HG03558 (cell line): ENCODE results near the gene EHHADH.
"Not testable (repeated sequence)": the region's sequence is repeated elsewhere in the genome, so short reads cannot be mapped to it uniquely, and the experiment has no call there.

Experiments used
- ATAC-seq: cut with Tn5 transposase; IDR thresholded peaks from one replicate; pipeline ENCODE4 v1.9.1; 2021; ENCODE audit warnings: moderate number of reproducible peaks; ENCODE audit not compliant: unreplicated experiment; ENCODE audit errors: extremely low read depth

Gene EHHADH

DNA sequence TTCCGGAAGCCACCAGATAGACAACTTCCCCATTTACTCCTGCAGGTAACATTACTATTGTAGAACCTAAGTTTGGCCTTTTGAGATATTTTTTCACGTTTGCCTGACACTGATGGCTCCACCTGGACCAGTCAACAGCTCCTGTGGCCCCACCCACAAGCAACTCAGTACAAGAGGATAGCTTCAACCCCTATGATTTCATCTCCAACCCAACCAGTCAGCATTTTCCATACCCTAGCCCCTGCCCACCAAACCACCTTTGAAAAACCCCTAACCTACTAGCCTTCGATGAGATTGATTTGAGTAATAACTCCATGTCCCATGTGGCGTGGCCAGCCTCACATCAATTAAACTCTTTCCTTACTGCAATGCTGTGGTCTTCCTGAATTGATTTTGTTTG, 950 bp upstream of the EHHADH start:
- ATAC-seq, result no peak

DNA sequence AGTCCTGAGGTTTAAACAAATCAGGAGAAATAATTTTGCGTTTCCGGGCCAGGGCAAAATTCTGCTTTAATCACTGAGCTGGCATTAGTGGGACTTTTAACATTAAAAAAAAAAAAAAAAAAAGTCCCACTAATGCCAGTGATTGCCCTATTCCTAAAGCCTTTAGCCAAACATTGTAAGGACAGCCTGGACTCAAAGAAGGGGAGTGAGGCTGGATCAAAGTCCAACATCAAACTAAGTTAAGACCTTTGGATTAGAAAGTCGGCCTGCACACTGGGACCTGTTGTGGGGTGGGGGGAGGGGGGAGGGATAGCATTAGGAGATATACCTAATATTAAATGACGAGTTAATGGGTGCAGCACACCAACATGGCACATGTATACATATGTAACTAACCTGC, 716 bp downstream of the EHHADH start:
- ATAC-seq, result not testable (repeated sequence)

DNA sequence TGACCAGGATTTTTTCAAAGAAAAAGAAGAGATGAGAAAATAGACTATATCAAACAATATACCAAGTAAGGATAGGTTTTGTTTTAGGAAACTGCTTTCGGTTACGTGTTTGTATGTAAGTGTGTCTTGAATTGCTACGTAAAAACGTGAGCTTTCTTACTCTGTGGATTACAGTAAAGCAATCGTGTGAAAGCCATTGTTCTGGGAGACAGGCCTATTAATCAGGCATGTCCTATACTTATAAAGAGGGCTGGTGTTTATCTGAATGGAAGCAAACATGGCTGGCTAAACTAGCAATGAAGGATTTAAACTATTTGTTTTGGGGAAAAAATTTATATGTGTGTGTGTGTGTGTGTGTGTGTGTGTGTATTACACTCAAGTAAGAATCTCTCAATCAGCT, 2.6 kb downstream of the EHHADH start:
- no peak for ATAC-seq

DNA sequence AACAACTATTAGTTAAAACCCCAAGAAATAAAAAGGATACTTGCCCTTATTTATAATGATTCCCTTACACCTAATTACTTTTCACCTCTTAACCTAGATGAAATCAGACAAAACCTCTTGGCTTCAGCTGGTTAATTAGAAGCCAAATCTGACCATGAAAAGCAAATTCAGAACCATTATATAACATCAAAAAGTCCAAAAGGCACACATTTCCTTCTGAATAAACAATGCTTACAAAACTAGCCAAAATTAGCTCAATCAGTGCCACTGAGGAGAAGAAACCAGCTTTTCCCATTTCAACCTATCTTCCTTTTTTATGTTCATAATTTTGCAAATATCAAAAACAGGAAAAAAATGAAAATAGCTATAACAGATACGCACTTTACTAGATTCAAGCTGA, 3.2 kb downstream of the EHHADH start:
- no peak for ATAC-seq

DNA sequence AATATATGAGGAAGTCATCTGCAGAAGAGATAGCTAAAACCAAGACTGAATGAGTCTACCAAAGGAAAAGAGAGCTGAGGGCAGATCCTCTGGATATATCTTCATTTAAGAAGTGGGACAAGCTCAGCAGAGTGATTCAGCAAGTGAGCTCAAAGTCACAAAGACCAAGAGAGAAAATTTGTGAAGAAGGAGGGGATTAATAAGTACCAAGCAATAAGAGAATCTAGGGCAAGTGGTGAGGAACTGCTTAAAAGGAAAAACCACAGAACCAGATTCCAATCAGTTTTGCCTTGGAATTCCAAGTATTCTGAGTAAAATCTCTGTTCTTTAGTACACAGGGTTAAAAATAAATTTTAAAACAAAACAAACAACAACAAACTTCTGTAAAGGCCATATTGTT, 3.6 kb downstream of the EHHADH start:
- no peak for ATAC-seq

DNA sequence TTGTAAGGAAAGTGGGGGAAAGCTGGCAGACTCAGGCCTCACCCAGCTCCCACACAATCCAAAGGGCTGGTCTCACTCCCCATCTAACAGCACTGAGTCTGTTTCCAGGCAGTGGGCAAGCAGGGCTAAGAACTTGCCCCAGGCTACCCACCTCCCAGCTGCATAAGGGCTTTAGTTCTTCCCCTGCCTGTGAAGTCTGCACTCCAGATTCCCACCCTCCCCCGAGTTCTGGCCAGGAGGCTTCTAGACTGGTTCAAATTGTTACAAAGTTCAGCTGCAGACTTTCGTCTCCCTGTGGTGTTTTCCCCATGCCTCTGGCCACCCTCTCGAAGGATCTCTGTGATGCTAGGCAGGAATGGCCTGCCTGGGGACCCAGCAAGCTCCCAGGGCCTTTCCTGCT, 11.2 kb downstream of the EHHADH start:
- no peak for ATAC-seq

DNA sequence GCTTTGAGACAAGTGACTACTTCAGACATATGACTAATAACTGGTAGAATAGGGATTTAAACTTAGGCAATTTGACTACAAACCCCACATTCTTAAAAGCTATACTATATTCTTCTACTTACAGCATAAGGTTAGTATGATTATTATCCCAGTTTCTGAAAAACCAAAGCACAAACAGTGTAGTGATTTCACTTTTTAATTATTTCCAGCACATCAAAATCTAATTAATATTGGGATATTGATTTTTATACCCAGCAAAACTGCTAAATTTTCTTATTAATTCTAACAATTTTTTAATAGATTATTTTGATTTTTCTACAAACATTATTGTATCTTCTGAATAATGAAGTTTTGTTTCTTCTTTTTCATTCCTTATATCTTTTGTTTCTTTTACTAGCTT, 16.9 kb downstream of the EHHADH start:
- no peak for ATAC-seq

DNA sequence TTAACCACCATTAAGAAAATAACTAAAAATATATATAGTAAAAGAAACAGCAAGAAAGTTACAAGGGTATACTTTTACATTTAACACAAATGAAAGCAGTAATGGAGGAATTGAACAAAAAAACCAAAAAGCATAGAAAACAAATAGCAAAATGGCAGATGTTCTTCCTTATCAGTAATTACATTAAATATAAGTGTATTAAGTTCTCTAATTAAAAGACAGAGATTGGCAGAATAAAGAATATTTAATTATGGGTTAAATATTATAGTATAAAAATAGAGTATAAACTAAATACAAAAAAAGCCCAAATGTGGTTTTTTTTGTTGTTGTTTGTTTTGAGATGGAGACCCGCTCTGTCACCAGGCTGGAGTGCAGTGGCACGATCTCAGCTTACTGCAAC, 20.5 kb downstream of the EHHADH start:
- no peak for ATAC-seq

DNA sequence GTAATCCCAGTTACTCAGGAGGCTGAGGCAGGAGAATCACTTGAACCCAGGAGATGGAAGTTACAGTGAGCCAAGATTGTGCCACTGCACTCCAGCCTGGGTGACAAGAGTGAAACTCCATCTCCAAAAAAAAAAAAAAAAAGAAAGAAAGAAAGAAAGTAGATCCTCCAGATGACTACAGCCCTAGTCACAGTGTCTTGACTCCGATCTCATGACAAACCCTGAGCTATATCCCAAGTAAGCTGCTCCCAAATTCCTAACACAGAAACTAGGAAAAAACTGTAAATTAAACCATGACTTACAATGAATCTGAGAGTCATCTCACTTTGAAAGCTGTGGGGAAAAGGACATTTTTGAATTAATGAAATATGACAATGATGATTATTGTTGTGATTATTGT, 27.3 kb downstream of the EHHADH start:
- not testable (repeated sequence) for ATAC-seq

DNA sequence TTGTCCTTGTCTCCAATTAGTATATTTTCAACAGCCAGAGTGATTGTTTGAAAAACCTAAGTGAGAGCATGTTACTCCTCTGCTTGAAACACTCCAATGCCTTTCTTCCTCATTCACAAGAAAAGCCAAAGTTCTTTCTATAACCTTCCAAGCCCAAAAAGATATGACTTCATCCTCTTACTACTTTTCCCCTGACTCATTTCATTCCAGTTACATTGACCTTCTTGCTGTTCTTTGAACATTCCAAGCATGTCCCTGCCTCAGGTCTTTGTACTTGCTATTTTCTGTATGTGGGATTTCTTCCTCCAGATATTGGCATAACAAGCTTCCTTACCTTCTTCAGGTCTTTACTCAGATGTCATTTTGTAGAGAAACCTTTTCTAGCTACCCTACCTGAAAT, 28.3 kb downstream of the EHHADH start:
- no peak for ATAC-seq

DNA sequence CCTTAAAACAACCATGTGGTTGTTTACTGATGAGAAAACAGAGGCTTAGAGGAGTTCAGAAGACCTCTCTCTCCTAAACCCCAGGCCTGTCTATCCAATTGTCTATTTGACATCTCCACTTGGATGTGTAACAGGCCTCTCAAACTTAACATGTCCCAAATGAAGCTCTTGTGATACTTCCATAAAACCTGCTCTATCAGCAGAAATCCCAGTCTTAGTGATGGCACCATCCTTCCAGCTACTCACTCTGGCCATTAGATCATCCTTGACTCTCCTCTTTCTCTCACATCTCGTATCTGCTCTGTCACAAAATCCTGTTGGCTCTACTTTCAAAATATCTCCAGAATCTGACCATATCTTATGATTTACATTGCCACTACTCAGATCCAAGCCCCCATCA, 28.8 kb downstream of the EHHADH start:
- no peak for ATAC-seq

DNA sequence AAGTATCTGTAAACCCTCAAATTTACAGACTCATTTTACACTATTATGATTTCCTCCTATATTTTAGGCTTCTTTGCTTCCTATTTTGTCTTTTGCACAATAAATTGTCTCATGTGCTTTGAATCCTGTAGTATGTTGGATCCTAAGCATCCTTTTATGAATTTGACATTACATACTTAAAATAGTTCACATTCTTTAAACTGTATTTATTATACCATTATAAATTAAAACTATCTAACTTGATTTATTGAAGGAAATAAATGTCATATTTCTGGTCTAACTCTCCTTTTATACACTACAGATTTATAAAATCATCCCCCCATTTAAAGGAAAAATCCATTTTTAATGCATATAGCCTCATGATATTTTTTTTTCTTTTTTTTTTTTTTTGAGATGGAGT, 32.6 kb downstream of the EHHADH start:
- no peak for ATAC-seq

DNA sequence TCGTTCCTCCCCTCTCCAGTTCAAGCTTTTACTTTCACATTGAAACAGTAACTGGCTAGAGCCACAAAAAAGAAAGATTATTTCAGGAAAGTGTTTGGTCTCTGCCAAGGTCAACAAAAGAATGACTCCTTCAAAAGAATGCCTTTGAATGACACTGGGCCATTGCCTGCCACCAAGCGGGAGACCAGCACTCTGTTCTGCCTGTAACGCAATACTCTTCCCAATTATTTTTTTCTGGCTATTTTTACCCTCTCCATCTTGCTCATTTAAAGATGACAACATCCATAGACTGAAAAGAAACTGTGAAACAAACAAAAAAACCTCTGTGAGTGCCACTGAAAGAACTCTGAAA, 37.3 kb downstream of the EHHADH start:
- ATAC-seq, result no peak

DNA sequence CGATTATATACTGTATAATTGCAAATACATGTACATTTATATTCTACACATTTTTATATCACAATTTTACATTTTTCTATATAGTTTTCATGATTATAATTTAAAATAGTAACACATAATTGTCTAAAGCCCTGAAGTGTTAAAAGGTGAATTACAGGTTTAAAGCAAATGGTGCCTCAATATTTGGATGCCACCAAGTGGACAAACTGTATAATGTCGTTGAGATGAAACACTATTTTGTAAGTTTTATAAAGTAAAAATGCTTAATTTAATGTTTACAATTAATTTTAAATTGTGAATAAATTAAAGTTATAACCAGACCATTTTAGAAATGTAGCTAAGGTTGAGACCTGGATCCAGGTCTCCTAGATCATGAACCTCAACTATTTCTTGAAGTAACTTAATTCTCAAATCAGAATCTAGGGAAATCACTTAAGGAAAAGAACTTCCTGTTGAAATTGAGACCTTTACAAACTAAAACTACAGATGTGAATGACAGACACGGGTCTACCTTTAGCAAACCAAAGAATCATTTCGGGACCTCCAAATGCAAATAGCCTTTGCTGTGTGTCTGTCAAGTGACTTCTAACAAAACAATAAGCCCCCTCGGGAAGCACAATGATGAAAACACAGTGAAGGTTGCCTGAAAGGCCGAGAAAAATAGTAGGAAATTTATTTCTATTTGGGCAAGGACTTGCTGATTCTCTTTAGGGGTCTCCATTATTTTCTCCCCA, 37.8 kb downstream of the EHHADH start:
- no peak for ATAC-seq

DNA sequence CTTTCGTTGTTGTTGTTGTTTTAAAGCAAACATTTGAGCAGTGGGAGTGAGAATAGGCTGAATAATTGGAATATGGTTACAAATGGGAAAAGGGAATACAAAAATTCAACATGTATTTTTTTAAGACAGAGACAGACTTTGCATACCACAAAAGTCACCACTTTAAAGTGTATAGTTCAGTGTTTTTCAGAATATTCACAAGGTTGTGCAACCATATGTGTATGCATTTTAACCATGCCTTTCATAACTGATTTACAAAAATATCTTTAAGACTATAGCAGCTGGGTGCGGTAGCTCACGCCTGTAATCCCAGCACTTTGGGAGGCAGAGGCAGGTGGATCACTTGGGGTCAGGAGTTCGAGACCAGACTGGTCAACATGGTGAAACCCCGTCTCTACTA, 41.3 kb downstream of the EHHADH start:
- ATAC-seq, result no peak

DNA sequence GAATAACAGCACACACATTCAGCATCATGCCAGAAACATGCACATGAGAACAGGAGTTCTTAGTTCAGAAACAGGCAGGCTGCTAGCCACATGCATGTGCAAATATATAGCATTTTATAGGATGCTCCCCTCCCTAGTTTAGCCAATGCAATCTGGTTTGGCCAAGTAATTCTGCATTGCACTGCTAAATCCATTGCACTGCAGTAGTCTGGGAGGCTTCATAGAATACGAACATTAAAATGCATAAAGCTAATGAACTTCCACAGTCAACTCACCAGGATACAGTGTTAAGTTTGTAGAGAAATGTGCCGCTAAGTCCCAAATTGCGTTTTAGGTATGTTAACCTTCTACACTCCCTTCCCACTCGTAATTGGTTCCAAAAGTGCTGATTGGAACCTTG, 41.8 kb downstream of the EHHADH start:
- ATAC-seq, result no peak

DNA sequence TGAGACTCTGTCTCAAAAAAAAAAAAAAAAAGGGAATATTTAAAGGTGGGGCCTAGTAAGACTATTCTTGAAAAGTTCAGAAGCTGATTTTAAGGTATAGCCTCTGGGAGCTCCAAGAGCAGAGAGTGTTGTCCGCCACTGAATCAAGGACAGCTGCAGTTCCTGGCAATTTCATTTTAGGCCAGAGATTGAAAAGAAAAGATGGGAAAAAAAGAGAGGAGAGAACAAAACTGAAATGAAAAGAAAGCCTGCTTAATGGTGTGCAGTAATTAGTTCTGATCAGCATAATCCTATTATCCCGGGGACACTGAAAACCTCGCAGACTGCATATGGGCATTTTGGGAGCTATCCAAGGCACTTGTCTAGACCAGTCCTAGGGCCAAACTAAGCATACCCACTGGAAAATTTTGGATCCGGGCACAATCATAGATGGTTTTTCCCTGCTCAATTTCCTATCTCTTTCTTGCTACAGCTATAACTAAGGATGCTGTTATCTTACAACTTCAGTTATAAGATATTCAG, 43.2 kb downstream of the EHHADH start:
- no peak for ATAC-seq

DNA sequence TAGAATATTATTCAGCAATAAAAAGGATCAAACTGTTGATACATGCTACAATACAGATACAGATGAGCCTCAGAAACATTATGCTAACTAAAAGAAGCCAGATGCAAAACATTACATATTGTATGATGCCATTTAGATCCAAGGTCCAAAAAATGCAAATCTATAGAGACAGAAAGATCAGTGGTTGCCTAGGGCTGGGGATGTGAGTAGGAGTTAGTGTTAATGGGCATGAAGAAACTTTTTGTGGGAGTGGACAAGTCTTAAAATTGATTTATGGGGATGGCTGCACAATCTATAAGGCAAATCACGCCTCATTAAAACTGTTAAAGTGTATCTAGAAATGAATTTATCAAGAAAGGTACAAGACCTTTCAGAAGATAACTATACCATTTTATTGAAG, 45.0 kb downstream of the EHHADH start:
- no peak for ATAC-seq

DNA sequence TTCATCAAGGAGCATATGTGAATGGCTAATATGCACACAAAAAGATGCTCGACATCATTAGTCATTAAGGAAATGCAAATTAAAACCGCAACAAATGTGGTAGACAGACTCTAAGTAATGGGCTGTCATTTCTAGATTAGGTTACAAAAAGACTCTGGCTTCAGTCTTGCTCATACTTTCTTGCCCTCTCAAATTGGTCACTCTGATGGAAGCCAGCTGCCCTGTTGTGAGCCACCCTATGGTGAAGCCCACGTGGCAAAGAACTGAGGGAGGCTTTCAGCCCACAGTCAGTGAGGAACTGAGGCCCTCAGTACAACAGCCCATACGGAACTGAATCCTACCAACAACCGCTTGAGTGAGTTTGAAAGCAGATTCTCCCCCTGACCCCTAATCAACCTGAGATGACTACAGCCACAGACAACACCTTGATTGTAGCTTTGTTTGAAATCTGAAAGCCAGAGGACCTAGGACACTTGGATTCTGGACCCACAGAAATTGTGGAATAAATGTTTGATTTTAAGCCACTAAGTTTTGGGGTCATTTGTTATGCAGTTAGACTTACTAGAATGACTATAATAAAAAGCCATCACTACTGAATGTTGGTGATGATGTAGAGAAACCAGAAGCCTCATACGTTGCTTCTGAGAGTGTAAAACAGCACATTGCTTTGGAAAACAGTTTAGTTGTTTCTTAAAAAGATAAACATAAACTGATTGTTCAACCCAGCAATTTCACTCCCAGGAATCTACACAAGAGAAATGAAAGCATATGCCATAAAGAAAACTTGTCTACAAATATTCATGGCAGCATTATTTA, 45.7 kb downstream of the EHHADH start:
- peak; percentile 90 for ATAC-seq

DNA sequence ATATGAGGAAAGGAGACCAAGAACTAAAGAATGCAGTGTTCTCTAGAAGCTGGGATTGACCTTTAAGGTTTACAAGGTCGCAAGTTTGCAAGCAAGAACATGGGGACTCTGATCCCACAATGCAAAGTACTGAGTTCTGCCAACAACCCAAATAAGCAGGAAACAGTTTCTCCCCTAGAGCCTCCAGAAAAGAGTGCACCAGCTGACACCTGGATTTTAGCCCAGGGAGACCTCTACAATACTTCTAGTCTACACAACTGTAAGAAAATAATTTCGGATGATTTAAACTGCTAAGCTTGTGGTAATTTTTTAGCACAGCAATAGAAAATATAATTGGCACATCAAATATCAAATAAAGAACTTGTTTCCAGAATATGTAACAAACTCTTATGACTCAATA, 46.4 kb downstream of the EHHADH start:
- ATAC-seq, result no peak

DNA sequence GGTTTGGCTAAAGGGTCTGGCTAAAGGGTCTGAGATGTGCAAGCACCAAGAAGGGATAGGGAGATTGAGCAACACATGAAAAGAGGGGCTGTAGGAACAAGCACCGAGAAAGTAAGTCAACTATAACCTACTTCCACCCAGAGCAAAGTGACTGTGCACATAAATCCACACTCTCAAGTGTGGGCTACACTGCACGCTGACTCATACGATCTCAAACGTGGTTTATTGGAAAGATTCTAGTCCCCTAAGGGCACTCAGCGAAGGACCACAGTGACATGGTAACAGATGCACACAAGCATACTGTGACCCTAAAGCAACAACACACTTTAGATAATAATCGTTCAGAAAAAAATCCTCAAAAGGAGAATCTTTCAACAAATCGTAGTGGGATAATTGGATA, 48.0 kb downstream of the EHHADH start:
- ATAC-seq, result no peak

DNA sequence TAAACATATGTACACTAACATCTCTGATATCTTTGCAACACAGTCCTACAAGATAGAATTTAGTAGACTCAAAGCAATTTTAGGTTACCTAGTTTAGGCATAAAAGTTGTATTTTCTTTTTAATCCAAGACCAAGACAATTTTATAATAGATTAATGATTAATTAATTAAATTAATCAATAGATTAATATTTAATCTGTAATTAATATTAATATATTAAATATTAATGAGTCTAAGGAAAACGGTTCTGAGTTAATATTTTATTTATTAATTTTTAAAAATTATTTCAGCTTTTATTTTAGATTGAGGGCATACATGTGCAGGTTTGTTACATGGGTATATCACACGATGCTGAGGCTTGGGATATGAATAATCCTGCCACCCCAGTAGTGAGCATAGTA, 49.0 kb downstream of the EHHADH start:
- no peak for ATAC-seq
